ENCODE results near the gene SPHK1.
A peak's percentile ranks its signal among the peaks of the same experiment; 100 is the strongest.
"Not testable (repeated sequence)": the region's sequence is repeated elsewhere in the genome, so short reads cannot be mapped to it uniquely, and the experiment has no call there.

The SPHK1 gene, protein sequence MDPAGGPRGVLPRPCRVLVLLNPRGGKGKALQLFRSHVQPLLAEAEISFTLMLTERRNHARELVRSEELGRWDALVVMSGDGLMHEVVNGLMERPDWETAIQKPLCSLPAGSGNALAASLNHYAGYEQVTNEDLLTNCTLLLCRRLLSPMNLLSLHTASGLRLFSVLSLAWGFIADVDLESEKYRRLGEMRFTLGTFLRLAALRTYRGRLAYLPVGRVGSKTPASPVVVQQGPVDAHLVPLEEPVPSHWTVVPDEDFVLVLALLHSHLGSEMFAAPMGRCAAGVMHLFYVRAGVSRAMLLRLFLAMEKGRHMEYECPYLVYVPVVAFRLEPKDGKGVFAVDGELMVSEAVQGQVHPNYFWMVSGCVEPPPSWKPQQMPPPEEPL
- 1.6 to 8.4 (median 3.5) reads per million in 3 donors for total RNA-seq

DNA sequence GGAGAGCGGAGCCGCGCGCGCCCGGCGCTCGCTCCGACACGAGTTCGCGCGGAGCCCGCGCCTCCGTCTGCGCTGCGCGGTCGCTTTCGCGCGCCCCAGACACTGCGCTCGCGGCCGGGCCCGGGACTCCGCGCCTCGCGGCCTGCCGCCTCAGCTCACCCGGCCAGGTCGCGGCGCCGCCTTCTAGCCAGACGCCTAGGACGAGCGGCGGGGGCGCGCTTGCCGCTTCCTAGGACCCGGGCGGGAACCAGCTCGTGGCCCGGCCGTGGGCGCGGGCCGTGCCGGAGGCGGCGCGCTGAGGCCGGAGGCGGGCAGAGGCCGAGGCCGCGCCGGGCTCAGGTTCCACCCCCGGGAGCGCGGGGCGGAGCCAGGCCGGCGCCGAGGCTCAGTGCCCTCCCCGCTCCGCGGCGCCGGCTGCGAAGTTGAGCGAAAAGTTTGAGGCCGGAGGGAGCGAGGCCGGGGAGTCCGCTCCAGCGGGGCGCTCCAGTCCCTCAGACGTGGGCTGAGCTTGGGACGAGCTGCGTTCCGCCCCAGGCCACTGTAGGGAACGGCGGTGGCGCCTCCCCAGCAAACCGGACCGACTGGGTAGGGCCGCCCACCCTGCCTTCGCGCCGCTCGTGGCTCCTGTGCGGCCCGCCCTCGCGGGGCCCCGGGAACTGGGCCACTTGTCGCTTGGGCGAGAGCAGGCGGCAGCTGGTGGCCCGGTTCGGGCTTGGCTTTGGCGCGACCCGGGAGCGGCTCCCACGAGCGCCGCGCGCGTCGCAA, at the start of gene SPHK1:
TSS of gene SPHK1 (plus strand) at position 388 of the 765 bp plus-strand sequence. CDS start 1,036 bp downstream, outside the sequence.
- DNase-seq = peak in 2 of 3 donors; percentile 19 to 30
- Histone ChIP-seq H3K4me3 (ENCODE audit: insufficient read depth, low read depth, low read length, poor library complexity, severe bottlenecking) (peak within 1 kb of the TSS; percentile 72), H3K9me3 (ENCODE audit: control insufficient read depth, low read length) (no peaks in the 10 kb centered on the region), H3K4me1 (ENCODE audit: control insufficient read depth, insufficient read depth, low read length, poor library complexity, severe bottlenecking) (peaks cover 24% of the 10 kb centered on the region), H3K27ac (ENCODE audit: insufficient read depth, low read length, poor library complexity, severe bottlenecking) (no peak within 1 kb of the TSS), H3K36me3 (ENCODE audit: control insufficient read depth, insufficient read depth, low read length) (no peaks in the 10 kb centered on the region), H3K27me3 (replicated peaks; ENCODE audit: control insufficient read depth, insufficient read depth, low read length, poor library complexity, severe bottlenecking) (no peaks in the 10 kb centered on the region)

DNA sequence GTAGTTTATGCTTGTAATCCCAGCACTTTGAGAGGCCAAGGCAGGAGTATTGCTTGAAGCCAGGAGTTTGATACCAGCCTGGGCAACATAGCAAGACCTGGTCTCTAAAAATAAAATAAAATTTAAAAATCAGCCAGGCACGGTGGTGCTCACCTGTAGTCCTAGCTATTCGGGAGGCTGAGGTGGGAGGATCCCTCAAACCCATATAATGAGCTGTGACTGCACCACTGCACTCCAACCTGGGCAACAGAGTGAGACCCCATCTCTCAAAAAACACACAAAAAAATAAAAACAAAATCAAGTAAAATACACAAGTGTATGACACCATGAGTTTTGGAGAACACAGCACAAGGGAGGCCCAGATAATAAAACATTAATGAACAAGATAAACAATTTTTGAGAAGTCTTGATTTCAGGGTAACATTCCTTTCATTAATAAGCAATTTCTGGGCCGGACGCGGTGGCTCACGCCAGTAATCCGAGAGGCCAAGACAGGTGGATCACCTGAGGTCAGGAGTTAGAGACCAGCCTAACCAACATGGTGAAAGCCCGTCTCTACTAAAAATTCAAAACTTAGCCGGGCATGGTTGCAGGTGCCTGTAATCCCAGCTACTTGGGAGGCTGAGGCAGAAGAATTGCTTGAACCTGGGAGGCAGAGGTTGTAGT, 48.6 kb upstream of the SPHK1 start:
- Histone ChIP-seq H3K9me3 (ENCODE audit: control insufficient read depth, low read length) (no peaks in the 10 kb centered on the region), H3K27me3 (replicated peaks; ENCODE audit: control insufficient read depth, insufficient read depth, low read length, poor library complexity, severe bottlenecking) (no peaks in the 10 kb centered on the region), H3K27ac (ENCODE audit: insufficient read depth, low read length, poor library complexity, severe bottlenecking) (no peak overlapping the region), H3K36me3 (ENCODE audit: control insufficient read depth, insufficient read depth, low read length) (no peaks in the 10 kb centered on the region), H3K4me1 (ENCODE audit: control insufficient read depth, insufficient read depth, low read length, poor library complexity, severe bottlenecking) (no peaks in the 10 kb centered on the region), H3K4me3 (ENCODE audit: insufficient read depth, low read depth, low read length, poor library complexity, severe bottlenecking) (no peak overlapping the region)
- DNase-seq = no peak

DNA sequence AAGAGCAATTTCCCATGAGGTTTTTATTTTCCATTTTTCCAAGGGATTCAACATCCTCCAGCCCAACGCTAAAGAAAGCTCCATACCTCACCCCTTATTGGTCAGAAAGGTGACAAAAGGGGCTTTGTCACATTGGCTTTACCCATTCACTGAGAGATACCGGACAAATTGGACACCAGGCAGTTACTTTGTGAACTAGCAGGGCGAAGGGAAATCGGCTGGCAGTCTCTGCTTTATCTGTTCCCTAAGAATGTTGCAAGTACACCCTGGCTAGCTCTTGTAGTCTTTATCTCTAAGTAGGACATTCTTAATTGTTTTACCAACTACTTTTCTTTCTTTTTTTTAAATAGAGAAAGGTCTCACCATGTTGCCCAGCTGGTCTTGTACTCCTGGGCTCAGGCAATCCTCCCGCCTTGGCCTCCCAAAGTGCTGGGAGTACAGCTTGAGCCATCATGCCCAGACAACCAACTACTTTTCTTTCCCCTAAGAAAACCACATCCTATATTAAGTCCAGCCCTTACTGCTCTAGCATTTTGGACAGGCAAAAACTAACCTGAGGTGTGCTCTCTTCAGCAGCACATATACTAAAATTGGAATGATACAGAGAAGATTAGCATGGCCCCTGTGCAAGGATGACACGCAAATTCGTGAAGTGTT, 47.5 kb upstream of the SPHK1 start:
- Histone ChIP-seq H3K9me3 (ENCODE audit: control insufficient read depth, low read length) (no peaks in the 10 kb centered on the region), H3K4me1 (ENCODE audit: control insufficient read depth, insufficient read depth, low read length, poor library complexity, severe bottlenecking) (no peaks in the 10 kb centered on the region), H3K27ac (ENCODE audit: insufficient read depth, low read length, poor library complexity, severe bottlenecking) (no peak overlapping the region), H3K27me3 (replicated peaks; ENCODE audit: control insufficient read depth, insufficient read depth, low read length, poor library complexity, severe bottlenecking) (no peaks in the 10 kb centered on the region), H3K36me3 (ENCODE audit: control insufficient read depth, insufficient read depth, low read length) (no peaks in the 10 kb centered on the region), H3K4me3 (ENCODE audit: insufficient read depth, low read depth, low read length, poor library complexity, severe bottlenecking) (no peak overlapping the region)
- no peak for DNase-seq

DNA sequence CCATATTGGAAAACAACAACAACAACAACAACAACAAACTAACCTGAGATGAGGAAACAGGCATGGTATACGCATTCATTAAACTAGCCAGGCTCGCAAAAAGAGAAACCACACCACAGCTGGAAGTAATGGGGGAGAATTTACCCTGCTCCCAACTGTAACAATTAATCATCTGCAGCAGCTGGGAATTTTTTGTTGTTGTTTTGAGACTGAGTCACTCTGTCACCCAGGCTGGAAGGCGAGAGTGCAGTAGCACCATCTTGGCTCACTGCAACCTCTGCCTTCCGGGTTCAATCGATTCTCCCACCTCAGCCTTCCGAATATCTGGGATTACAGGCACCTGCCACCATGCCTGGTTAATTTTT, 47.0 kb upstream of the SPHK1 start:
- Histone ChIP-seq H3K27ac (ENCODE audit: insufficient read depth, low read length, poor library complexity, severe bottlenecking) (no peak overlapping the region), H3K9me3 (ENCODE audit: control insufficient read depth, low read length) (no peaks in the 10 kb centered on the region), H3K36me3 (ENCODE audit: control insufficient read depth, insufficient read depth, low read length) (no peaks in the 10 kb centered on the region), H3K4me1 (ENCODE audit: control insufficient read depth, insufficient read depth, low read length, poor library complexity, severe bottlenecking) (no peaks in the 10 kb centered on the region), H3K27me3 (replicated peaks; ENCODE audit: control insufficient read depth, insufficient read depth, low read length, poor library complexity, severe bottlenecking) (no peaks in the 10 kb centered on the region), H3K4me3 (ENCODE audit: insufficient read depth, low read depth, low read length, poor library complexity, severe bottlenecking) (no peak overlapping the region)
- DNase-seq = no peak

DNA sequence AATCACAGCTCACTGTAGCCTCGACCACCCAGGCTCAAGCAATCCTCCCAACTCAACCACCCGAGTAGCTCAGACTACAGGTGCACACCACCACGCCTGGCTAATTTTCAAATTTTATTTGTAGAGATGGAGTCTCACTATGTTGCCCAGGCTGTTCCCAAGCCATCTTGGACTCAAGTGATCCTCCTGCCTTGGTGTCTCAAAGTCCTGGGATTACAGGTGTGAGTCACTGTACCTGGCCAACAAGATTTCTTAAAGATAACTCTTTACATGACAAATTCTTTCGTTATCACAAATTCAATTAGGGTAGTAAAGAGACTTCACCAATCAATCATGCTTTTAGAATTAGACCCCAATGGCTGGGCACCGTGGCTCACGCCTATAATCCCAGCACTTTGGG, 43.1 kb upstream of the SPHK1 start:
- DNase-seq = no peak
- Histone ChIP-seq H3K4me3 (ENCODE audit: insufficient read depth, low read depth, low read length, poor library complexity, severe bottlenecking) (no peak overlapping the region), H3K27me3 (replicated peaks; ENCODE audit: control insufficient read depth, insufficient read depth, low read length, poor library complexity, severe bottlenecking) (no peaks in the 10 kb centered on the region), H3K9me3 (ENCODE audit: control insufficient read depth, low read length) (no peaks in the 10 kb centered on the region), H3K36me3 (ENCODE audit: control insufficient read depth, insufficient read depth, low read length) (no peaks in the 10 kb centered on the region), H3K27ac (ENCODE audit: insufficient read depth, low read length, poor library complexity, severe bottlenecking) (no peak overlapping the region), H3K4me1 (ENCODE audit: control insufficient read depth, insufficient read depth, low read length, poor library complexity, severe bottlenecking) (no peaks in the 10 kb centered on the region)

DNA sequence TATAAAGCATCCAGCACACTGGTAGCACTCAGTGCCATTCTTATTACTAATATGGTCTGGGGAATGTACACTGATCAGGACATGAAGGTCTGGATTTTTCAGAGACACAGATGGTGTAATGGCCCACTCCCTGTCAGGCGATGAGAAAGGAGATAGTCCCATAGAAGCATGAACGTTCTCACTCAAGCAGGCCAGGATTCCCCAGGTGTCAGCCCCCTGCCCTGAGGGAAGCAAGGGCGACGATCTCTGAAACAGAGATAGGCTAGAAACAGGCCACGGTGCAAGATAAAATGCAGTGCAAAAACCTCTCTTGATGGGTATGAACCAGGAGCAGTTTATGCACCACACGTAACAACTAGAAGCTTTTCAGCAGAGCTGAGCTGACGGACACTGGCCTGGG, 41.3 kb upstream of the SPHK1 start:
- H3K9me3 ChIP-seq (ENCODE audit: control insufficient read depth, low read length) = no peaks in the 10 kb centered on the region
- H3K4me1 ChIP-seq (ENCODE audit: control insufficient read depth, insufficient read depth, low read length, poor library complexity, severe bottlenecking) = no peaks in the 10 kb centered on the region
- no peaks in the 10 kb centered on the region for H3K27me3 ChIP-seq (replicated peaks; ENCODE audit: control insufficient read depth, insufficient read depth, low read length, poor library complexity, severe bottlenecking)
- peaks cover 4% of the 10 kb centered on the region for H3K36me3 ChIP-seq (ENCODE audit: control insufficient read depth, insufficient read depth, low read length)
- no peak for DNase-seq
- H3K4me3 ChIP-seq (ENCODE audit: insufficient read depth, low read depth, low read length, poor library complexity, severe bottlenecking) = no peak overlapping the region
- no peak overlapping the region for H3K27ac ChIP-seq (ENCODE audit: insufficient read depth, low read length, poor library complexity, severe bottlenecking)

DNA sequence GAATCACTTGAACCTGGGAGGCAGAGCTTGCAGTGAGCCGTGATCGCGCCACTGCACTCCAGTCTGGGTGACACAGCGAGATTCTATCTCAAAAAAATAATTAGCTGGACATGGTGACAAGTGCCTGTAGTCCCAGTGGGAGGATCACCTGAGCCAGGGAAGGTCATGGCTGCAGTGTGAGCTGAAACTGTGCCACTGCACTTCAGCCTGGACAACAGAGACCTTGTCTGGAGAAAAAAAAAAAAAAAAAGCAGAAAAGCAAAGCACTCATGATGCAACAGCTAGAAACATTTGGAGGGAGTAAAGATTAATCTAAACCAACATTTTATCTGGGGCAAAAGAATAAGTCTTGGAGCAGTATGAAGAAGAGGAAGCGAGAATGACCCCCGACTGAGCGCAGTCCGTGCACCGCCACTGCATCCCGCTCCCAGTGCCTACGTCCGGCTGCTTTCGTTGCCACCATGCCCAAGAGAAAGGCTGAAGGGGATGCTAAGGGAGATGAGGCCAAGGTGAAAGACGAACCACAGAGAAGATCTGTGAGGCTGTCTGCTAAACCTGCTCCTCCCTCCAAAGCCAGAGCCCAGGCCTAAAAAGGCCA, 38.9 kb upstream of the SPHK1 start:
- H3K36me3 ChIP-seq (ENCODE audit: control insufficient read depth, insufficient read depth, low read length) = peaks cover 4% of the 10 kb centered on the region
- no peak for DNase-seq
- no peaks in the 10 kb centered on the region for H3K4me1 ChIP-seq (ENCODE audit: control insufficient read depth, insufficient read depth, low read length, poor library complexity, severe bottlenecking)
- H3K9me3 ChIP-seq (ENCODE audit: control insufficient read depth, low read length) = no peaks in the 10 kb centered on the region
- H3K4me3 ChIP-seq (ENCODE audit: insufficient read depth, low read depth, low read length, poor library complexity, severe bottlenecking) = no peak overlapping the region
- H3K27ac ChIP-seq (ENCODE audit: insufficient read depth, low read length, poor library complexity, severe bottlenecking) = no peak overlapping the region
- no peaks in the 10 kb centered on the region for H3K27me3 ChIP-seq (replicated peaks; ENCODE audit: control insufficient read depth, insufficient read depth, low read length, poor library complexity, severe bottlenecking)

DNA sequence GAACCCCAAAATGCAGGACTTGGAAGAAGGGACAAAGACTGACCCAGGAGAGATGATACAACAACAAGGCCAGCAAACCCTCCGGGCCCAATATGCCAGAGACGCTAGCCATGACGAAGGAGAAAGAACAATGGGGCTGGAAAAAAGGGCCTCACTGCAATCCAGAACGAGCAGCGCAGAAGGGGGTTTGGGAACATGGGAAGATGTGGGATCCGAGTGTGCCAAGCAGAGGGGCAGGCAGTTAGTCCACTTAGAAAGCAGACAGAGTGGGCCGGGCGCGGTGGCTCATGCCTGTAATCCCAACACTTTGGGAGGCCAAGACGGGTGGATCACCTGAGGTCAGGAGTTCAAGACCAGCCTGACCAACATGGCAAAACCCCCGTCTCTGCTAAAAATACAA, 37.5 kb upstream of the SPHK1 start:
- H3K4me1 ChIP-seq (ENCODE audit: control insufficient read depth, insufficient read depth, low read length, poor library complexity, severe bottlenecking); H3K36me3 ChIP-seq (ENCODE audit: control insufficient read depth, insufficient read depth, low read length); H3K9me3 ChIP-seq (ENCODE audit: control insufficient read depth, low read length); DNase-seq; H3K4me3 ChIP-seq (ENCODE audit: insufficient read depth, low read depth, low read length, poor library complexity, severe bottlenecking); H3K27me3 ChIP-seq (replicated peaks; ENCODE audit: control insufficient read depth, insufficient read depth, low read length, poor library complexity, severe bottlenecking); H3K27ac ChIP-seq (ENCODE audit: insufficient read depth, low read length, poor library complexity, severe bottlenecking): not testable (repeated sequence)

DNA sequence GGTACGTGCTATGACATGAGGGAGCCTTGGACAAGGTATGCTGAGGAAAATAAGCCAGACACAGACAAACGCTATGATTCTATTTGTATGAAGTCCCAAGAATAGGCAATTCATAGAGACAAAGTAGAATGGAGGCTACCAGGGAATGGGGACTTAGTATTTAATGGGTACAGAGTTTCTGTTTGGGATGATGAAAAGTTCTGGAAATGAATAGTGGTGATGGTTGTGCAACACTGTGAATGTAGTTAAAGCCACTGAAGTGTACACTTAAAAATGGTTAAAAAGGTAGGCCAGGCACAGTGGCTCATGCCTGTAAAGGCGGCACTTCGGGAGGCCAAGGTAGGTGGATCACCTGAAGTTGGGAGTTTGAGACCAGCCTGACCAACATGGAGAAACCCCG, 33.9 kb upstream of the SPHK1 start:
- peaks cover 4% of the 10 kb centered on the region for H3K36me3 ChIP-seq (ENCODE audit: control insufficient read depth, insufficient read depth, low read length)
- H3K27me3 ChIP-seq (replicated peaks; ENCODE audit: control insufficient read depth, insufficient read depth, low read length, poor library complexity, severe bottlenecking) = no peaks in the 10 kb centered on the region
- no peaks in the 10 kb centered on the region for H3K9me3 ChIP-seq (ENCODE audit: control insufficient read depth, low read length)
- H3K4me3 ChIP-seq (ENCODE audit: insufficient read depth, low read depth, low read length, poor library complexity, severe bottlenecking) = no peak overlapping the region
- no peak overlapping the region for H3K27ac ChIP-seq (ENCODE audit: insufficient read depth, low read length, poor library complexity, severe bottlenecking)
- H3K4me1 ChIP-seq (ENCODE audit: control insufficient read depth, insufficient read depth, low read length, poor library complexity, severe bottlenecking) = no peaks in the 10 kb centered on the region
- no peak for DNase-seq
